ENCODE measurements around the gene REV3L.
A peak's percentile ranks its signal among the peaks of the same experiment; 100 is the strongest.
"Not testable (repeated sequence)": the region's sequence is repeated elsewhere in the genome, so short reads cannot be mapped to it uniquely, and the experiment has no call there.

Gene REV3L

DNA sequence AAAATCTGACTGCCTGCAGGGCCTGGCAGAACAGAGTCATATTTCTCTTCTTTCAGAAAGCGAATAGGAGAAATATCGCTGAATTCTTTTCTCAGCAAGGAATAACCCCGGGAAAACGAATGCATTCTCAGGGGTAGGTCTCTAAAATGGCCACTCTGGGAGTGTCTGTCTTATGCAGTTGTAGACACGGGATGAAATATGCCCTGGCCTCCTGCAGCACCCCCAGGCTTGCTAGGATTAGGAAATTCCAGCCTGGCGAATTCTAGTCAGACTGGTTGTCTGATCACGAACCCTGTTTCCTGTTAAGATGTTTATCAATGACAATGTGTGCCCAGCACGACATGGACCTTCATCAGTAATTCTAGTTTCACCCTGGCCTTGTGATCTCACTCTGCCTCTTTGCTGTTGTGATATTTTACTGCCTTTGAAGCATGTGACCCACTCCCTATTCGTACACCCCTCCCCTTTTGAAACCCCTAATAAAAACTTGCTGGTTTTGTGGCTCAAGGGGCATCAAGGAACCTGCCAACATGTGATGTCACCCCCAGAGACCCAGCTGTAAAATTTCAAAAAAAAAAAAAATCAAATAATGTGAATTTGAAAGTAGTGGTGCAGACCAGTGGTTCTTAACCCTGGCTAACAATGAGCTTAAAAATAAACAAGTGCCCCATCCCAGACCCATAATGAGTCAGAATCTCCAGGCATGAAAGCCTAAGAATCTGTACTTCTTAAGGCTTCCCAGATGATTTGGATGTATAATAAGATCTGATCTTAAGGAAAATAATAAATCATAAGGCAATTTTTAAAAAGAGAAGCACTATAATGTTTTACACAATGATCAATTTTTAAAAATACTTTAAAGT, 181.8 kb downstream of the REV3L start:
- DNase-seq (ENCODE audit: low spot score in 2 of 2); in situ Hi-C loops (cut with MboI; ENCODE audit: low sequenced_read_pairs); H3K4me1 ChIP-seq; H3K4me3 ChIP-seq; H3K27me3 ChIP-seq (ENCODE audit: low read depth); H3K36me3 ChIP-seq (replicated peaks); H3K9me3 ChIP-seq: not testable (repeated sequence)

GRCh38 chr6:111297776-111298175, 185.2 kb downstream of the REV3L start:
- no peaks in the 10 kb centered on the region for H3K9me3 ChIP-seq
- in situ Hi-C loops (cut with MboI; ENCODE audit: low sequenced_read_pairs) = no loop called here
- H3K27me3 ChIP-seq (ENCODE audit: low read depth) = no peaks in the 10 kb centered on the region
- peaks cover 2% of the 10 kb centered on the region; the same call in 1 of the 2 replicates for H3K4me1 ChIP-seq
- peaks cover 5% of the 10 kb centered on the region for H3K36me3 ChIP-seq (replicated peaks)
- DNase-seq (ENCODE audit: low spot score in 2 of 2) = no peak
- H3K4me3 ChIP-seq = no peak overlapping the region

- Histone ChIP-seq H3K27me3 (ENCODE audit: low read depth) (no peaks in the 10 kb centered on the region), H3K36me3 (replicated peaks) (peaks cover under 1% of the 10 kb centered on the region), H3K4me1 (no peaks in the 10 kb centered on the region; the same call in 1 of the 2 replicates), H3K4me3 (no peak overlapping the region), H3K9me3 (no peaks in the 10 kb centered on the region)
- in situ Hi-C loops (cut with MboI; ENCODE audit: low sequenced_read_pairs) = no loop called here
- no peak for DNase-seq (ENCODE audit: low spot score in 2 of 2)
Observed at GRCh38 chr6:111294374-111294967, 188.5 kb downstream of the REV3L start.

DNA sequence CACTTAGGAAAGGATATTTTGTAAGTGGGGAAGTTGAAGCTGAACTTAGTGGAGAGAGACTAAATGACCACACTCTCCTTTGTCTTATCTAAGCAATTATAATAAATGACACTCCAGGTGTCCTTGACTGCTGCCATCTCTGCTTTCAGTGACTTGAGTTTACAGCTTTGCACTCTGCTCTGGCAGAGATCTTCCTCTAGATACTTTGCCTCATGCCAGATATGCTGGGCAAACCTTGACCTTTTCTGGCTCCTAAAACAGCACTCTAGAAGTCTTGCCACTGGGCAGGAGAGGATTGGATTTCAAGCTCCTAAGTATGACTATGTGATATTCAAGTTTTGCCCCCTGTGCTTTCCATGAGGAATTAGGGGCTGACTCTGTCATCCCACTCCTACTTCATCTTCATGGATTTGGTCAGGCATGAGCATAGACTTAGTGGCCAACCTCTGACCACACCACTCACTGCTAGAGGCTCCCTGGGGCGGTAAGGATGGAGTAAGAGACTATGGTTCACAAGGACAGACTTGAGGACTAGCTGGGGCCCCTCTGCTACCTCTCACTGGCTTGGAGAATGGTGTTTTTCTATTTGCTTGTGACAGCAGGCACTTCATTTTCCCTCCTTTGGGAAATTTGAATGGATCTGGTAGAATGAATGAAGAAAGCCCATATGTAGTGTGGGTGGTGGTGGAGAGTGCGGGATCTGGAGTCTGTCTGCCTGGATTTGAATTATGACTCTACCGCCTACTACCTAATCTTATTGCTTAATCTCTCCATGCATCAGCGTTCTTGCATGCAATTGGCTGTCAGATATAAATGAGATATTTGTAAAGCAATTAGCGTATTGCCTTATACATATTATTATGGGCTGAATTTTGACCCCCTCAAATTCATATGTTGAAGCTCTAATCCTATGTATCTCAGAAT, 191.4 kb downstream of the REV3L start:
- DNase-seq (ENCODE audit: low spot score in 2 of 2) = no peak
- Histone ChIP-seq H3K27me3 (ENCODE audit: low read depth) (no peaks in the 10 kb centered on the region), H3K4me1 (peaks cover 4% of the 10 kb centered on the region), H3K36me3 (replicated peaks) (no peaks in the 10 kb centered on the region), H3K9me3 (no peaks in the 10 kb centered on the region), H3K4me3 (no peak overlapping the region)
- in situ Hi-C loops (cut with MboI; ENCODE audit: low sequenced_read_pairs) = no loop called here

DNA sequence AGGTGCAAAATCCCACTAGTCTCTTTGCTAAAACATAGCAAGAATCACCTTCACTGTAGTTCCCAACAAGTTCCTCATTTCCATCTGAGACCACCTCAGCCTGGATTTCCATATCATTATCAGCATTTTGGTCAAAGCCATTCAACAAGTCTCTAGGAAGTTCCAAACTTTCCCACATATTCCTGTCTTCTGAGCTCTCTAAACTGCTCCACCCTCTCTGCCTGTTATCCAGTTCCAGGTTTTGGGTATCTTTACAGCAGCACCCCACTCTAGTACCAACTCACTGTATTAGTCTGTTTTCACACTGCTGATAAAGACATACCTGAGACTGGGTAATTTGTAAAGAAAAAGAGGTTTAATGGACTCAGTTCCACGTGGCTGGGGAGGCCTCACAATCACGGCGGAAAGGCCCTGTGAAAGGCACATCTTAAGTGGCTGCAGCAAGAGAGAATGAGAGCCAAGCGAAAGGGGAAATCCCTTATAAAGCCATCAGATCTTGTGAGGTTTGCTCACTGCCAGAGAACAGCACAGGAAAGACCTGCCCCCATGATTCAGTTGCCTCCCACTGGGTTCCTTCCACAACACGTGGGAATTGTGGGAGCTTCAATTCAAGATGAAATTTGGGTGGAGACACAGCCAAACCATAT, 192.2 kb downstream of the REV3L start:
- H3K27me3 ChIP-seq (ENCODE audit: low read depth); H3K4me1 ChIP-seq; H3K4me3 ChIP-seq; H3K36me3 ChIP-seq (replicated peaks); H3K9me3 ChIP-seq; in situ Hi-C loops (cut with MboI; ENCODE audit: low sequenced_read_pairs); DNase-seq (ENCODE audit: low spot score in 2 of 2): not testable (repeated sequence)

- H3K4me3 ChIP-seq; DNase-seq (ENCODE audit: low spot score in 2 of 2); in situ Hi-C loops (cut with MboI; ENCODE audit: low sequenced_read_pairs); H3K27me3 ChIP-seq (ENCODE audit: low read depth); H3K4me1 ChIP-seq: not testable (repeated sequence)
- peaks cover 30% of the 10 kb centered on the region for H3K36me3 ChIP-seq (replicated peaks)
- peaks cover 15% of the 10 kb centered on the region for H3K9me3 ChIP-seq
Observed at GRCh38 chr6:111284356-111284755, 198.7 kb downstream of the REV3L start.

- no peak overlapping the region for H3K4me3 ChIP-seq
- in situ Hi-C loops (cut with MboI; ENCODE audit: low sequenced_read_pairs) = no loop called here
- H3K27me3 ChIP-seq (ENCODE audit: low read depth) = no peaks in the 10 kb centered on the region
- DNase-seq (ENCODE audit: low spot score in 2 of 2) = peak; percentile 36 to 66
- H3K4me1 ChIP-seq = peaks cover 4% of the 10 kb centered on the region; the same call in 1 of the 2 replicates
- H3K36me3 ChIP-seq (replicated peaks) = peaks cover 32% of the 10 kb centered on the region
- H3K9me3 ChIP-seq = peaks cover 15% of the 10 kb centered on the region
Observed at GRCh38 chr6:111283707-111284106, 199.3 kb downstream of the REV3L start.

DNA sequence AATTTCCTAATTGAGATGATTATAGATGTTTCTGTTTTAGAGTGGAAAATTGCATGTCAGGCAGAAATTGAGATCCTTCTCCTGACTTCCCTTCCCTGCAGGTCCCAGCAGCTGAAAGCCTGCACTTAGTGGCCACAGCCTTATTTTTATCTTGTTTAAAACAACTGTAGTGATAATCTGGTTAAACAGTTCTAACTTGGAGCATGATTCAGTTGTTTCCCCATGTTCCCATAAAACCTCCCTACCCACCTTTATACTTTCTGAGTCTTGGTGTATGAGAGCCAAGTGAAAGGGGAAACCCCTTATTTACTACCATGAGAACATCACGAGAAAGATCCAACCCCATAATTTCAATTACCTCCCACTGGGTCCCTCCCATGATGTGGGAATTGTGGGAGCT, 200.5 kb downstream of the REV3L start:
- Histone ChIP-seq H3K9me3 (peaks cover 15% of the 10 kb centered on the region), H3K27me3 (ENCODE audit: low read depth) (no peaks in the 10 kb centered on the region), H3K36me3 (replicated peaks) (peaks cover 44% of the 10 kb centered on the region), H3K4me1 (no peaks in the 10 kb centered on the region; the same call in 1 of the 2 replicates), H3K4me3 (no peak overlapping the region)
- no peak for DNase-seq (ENCODE audit: low spot score in 2 of 2)
- in situ Hi-C loops (cut with MboI; ENCODE audit: low sequenced_read_pairs) = no loop called here

GRCh38 chr6:111280445-111280955, 202.5 kb downstream of the REV3L start:
- no peaks in the 10 kb centered on the region for H3K27me3 ChIP-seq (ENCODE audit: low read depth)
- H3K4me3 ChIP-seq = no peak overlapping the region
- H3K9me3 ChIP-seq = peaks cover 15% of the 10 kb centered on the region
- peaks cover 64% of the 10 kb centered on the region for H3K36me3 ChIP-seq (replicated peaks)
- no peak for DNase-seq (ENCODE audit: low spot score in 2 of 2)
- in situ Hi-C loops (cut with MboI; ENCODE audit: low sequenced_read_pairs) = no loop called here
- no peaks in the 10 kb centered on the region; the same call in 1 of the 2 replicates for H3K4me1 ChIP-seq

- H3K36me3 ChIP-seq (replicated peaks) = peaks cover 77% of the 10 kb centered on the region
- H3K27me3 ChIP-seq (ENCODE audit: low read depth) = no peaks in the 10 kb centered on the region
- H3K4me3 ChIP-seq = no peak overlapping the region
- peaks cover 15% of the 10 kb centered on the region for H3K9me3 ChIP-seq
- DNase-seq (ENCODE audit: low spot score in 2 of 2) = no peak
- H3K4me1 ChIP-seq = no peaks in the 10 kb centered on the region
- in situ Hi-C loops (cut with MboI; ENCODE audit: low sequenced_read_pairs) = no loop called here
Observed at GRCh38 chr6:111278731-111279130, 204.3 kb downstream of the REV3L start.

DNA sequence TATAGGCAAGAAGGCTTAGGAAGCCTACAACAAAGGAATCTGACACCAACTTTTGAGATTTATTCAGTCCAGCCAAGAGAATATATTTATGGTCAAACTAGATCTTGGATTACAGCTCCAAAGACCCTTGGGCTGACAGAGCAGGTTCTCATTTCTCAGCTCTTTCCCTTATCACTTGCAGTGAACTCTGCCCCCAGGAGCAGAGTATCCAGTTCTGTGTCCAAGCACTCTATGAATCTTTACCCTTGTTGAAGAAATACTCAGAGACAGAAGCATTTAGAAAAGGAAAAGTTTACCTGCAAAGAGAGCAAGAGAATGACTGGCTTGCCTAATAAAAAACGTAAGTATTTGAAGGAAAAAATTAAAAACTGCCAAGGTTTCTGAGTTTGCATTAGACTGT, 205.2 kb downstream of the REV3L start:
- no peak for DNase-seq (ENCODE audit: low spot score in 2 of 2)
- Histone ChIP-seq H3K4me3 (no peak overlapping the region), H3K27me3 (ENCODE audit: low read depth) (no peaks in the 10 kb centered on the region), H3K36me3 (replicated peaks) (peaks cover 80% of the 10 kb centered on the region), H3K9me3 (peaks cover 10% of the 10 kb centered on the region), H3K4me1 (no peaks in the 10 kb centered on the region)
- in situ Hi-C loops (cut with MboI; ENCODE audit: low sequenced_read_pairs) = no loop called here

DNA sequence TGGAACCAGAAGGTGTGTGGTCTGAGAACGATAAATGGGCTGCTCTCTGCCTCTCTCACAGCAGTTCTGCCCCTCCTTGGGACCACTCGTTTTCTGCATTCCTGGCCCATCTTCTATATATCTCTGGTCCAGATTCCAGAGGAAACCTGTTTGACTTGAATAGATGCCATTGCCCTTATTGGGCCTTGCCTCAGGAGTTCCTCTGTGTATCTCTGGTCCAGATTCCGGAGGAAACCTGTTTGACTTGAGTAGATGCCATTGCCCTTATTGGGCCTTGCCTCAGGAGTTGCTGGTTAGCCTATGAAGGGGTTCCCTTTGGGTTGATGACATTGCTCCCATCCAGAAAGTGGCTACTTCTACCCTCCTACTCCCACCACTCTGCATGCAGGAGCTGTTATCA, 206.3 kb downstream of the REV3L start:
- peaks cover 74% of the 10 kb centered on the region for H3K36me3 ChIP-seq (replicated peaks)

GRCh38 chr6:111276335-111276734, 206.7 kb downstream of the REV3L start:
- no peak for DNase-seq (ENCODE audit: low spot score in 2 of 2)
- in situ Hi-C loops (cut with MboI; ENCODE audit: low sequenced_read_pairs) = no loop called here
- Histone ChIP-seq H3K27me3 (ENCODE audit: low read depth) (no peaks in the 10 kb centered on the region), H3K4me3 (no peak overlapping the region), H3K9me3 (peaks cover under 1% of the 10 kb centered on the region), H3K4me1 (no peaks in the 10 kb centered on the region), H3K36me3 (replicated peaks) (peaks cover 74% of the 10 kb centered on the region)

More for the DNA sequence above, 206.3 kb downstream of the REV3L start:
- Histone ChIP-seq H3K4me1 (no peaks in the 10 kb centered on the region), H3K9me3 (peaks cover 3% of the 10 kb centered on the region), H3K4me3 (no peak overlapping the region), H3K27me3 (ENCODE audit: low read depth) (no peaks in the 10 kb centered on the region)
- no peak for DNase-seq (ENCODE audit: low spot score in 2 of 2)
- in situ Hi-C loops (cut with MboI; ENCODE audit: low sequenced_read_pairs) = no loop called here

All from HAP-1 (cell line).